SK-N-SH (cell line): ENCODE data around the gene CLDN5.

Experiments used
- CHD2 ChIP-seq: fragments of 150-350 bp; IDR thresholded peaks from 2 replicates; pipeline ENCODE4 v1.6.1; 2018; ENCODE audit warnings: low read length; ENCODE audit not compliant: partially characterized antibody
- EP300 ChIP-seq, 2 experiments: IDR thresholded peaks; 2 replicates each; pipeline versions ENCODE4 v1.4.0 to v1.6.1; 2012; ENCODE audit warnings: borderline replicate concordance in 1 of 2, low read depth in 1 of 2, low read length in 1 of 2
- EZH2phosphoT487 ChIP-seq: fragments of 200-600 bp; sonication (generic); IDR thresholded peaks from 2 replicates; pipeline ENCODE4 v1.6.1; 2017; ENCODE audit warnings: low read depth, mixed run types, mild to moderate bottlenecking, antibody characterized with exemption, moderate library complexity, borderline replicate concordance
- FOXJ3 ChIP-seq: sonication (generic); formaldehyde crosslinking; IDR thresholded peaks from 2 replicates; pipeline ENCODE4 v1.5.1; 2020; ENCODE audit warnings: mild to moderate bottlenecking, missing genetic modification reagents
- FOXM1 ChIP-seq: IDR thresholded peaks from 2 replicates; pipeline ENCODE4 v1.4.0; 2012; ENCODE audit warnings: low read depth, mild to moderate bottlenecking
- POLR2AphosphoS5 ChIP-seq: IDR thresholded peaks from 2 replicates; pipeline ENCODE4 v1.6.1; 2012; ENCODE audit warnings: low read depth, low read length
- TAF1 ChIP-seq: IDR thresholded peaks from 2 replicates; pipeline ENCODE4 v1.6.1; 2012; ENCODE audit warnings: low read depth, mild to moderate bottlenecking, low read length, moderate library complexity, borderline replicate concordance
- TCF12 ChIP-seq: IDR thresholded peaks from 2 replicates; pipeline ENCODE4 v1.4.0; 2012
- TEAD4 ChIP-seq: IDR thresholded peaks from 2 replicates; pipeline ENCODE4 v1.4.0; 2012; ENCODE audit warnings: mild to moderate bottlenecking, borderline replicate concordance; ENCODE audit not compliant: insufficient read depth
- USF2 ChIP-seq: fragments of 150-350 bp; IDR thresholded peaks from 2 replicates; pipeline ENCODE4 v1.6.1; 2017; ENCODE audit warnings: antibody characterized with exemption, low read length, low read depth, borderline replicate concordance
- TF ChIP-seq, protein P1 (sequence below): fragments of 200-600 bp; sonication (generic); IDR thresholded peaks from 2 replicates; pipeline ENCODE4 v1.6.1; 2017; ENCODE audit warnings: antibody characterized with exemption, mild to moderate bottlenecking, moderate library complexity

DNA sequence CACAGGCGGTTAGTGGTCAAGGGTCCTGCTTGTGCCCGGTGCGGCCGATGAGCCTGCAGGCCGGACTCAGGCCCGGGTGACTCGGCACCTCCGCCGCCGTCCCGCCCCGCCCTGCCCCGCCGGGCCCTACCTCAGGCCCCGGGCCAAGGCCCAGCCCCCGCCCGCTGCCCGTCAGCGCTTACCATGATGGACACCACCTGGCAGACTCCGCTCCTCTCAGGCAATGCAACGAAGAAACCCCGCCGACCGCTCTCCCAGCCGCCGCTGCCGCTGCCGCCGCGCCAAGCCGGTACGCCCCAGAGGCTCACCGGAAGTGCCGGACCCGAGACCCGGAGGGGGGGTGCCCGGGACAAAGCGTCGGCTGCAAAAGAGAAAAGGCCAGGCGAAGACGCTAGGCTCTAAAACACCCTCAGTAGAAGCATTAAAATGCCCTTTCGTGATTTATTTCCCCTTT, 45.3 kb downstream of the CLDN5 start, which contains the start of gene UFD1:
- peak in 1 of 2 experiments; percentile 41; a peak in 1 of 4 replicates for TF ChIP-seq EP300 (IDR thresholded peaks at IDR 0.05; ENCODE audit: borderline replicate concordance in 1 of 2, low read depth in 1 of 2, low read length in 1 of 2)
- TF ChIP-seq EZH2phosphoT487 = no peak
- TF ChIP-seq FOXJ3 (CRISPR knock-in tag) = no peak
- no peak for TF ChIP-seq CHD2
- TF ChIP-seq TEAD4 = no peak
- TF ChIP-seq USF2 = no peak
- TF ChIP-seq POLR2AphosphoS5 = peak; percentile 44; the same call in 1 of the 2 replicates
- TF ChIP-seq, protein P1, sequence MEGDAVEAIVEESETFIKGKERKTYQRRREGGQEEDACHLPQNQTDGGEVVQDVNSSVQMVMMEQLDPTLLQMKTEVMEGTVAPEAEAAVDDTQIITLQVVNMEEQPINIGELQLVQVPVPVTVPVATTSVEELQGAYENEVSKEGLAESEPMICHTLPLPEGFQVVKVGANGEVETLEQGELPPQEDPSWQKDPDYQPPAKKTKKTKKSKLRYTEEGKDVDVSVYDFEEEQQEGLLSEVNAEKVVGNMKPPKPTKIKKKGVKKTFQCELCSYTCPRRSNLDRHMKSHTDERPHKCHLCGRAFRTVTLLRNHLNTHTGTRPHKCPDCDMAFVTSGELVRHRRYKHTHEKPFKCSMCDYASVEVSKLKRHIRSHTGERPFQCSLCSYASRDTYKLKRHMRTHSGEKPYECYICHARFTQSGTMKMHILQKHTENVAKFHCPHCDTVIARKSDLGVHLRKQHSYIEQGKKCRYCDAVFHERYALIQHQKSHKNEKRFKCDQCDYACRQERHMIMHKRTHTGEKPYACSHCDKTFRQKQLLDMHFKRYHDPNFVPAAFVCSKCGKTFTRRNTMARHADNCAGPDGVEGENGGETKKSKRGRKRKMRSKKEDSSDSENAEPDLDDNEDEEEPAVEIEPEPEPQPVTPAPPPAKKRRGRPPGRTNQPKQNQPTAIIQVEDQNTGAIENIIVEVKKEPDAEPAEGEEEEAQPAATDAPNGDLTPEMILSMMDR = no peak
- peak; percentile 34; the same call in 1 of the 2 replicates for TF ChIP-seq TAF1
- no peak for TF ChIP-seq FOXM1
- no peak for TF ChIP-seq TCF12
